Stimulated activated CD4-positive, alpha-beta T cell treated with anti-CD3 and anti-CD28 coated beads, Interleukin-2, amount 100 ng/mL, for 4 hours (primary cell): ENCODE results near the gene SAMD8.

Experiments used
- DNase-seq: peaks from one replicate; pipeline ENCODE4 v3.0.0-alpha.2; 2020; ENCODE audit warnings: low read depth

Gene SAMD8

DNA sequence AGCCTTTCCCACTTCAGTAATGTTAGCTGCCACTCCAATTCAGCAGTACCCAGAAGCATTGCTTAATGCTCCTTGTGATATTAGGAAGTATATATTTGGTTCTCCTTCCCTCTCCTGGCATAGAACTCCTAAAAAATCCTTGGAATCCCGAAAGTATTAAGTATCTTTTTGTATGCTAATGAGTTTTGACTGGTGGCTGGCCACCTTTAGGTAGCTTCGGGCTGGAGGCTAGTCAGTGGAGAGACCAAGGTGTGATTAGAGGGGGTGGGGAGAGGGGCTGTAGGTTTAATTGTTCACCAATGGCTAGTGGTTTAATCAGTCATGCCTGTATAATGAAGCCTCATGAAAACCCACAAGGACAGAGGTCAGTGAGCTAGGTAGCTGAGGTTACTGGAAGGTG, 112.1 kb downstream of the SAMD8 start:
- no peak for DNase-seq

DNA sequence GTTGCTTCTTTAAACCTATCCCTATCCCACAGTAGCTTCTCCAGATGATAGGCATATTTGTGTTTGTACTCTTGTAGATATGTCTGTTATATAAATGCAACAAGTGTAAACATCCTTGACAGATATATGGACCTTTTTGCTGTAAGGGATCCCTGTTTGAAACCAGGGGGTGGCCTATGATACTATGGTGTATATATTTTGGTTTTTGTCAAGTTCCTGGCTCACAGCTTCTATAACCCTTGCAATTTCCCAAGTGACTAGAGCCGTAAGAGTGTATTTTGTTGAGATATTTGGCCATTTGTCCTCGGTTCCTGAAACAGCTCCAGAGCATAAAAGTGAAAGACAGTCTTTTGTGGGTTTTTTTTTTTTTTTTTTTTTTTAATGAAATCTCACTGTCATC, 114.6 kb downstream of the SAMD8 start:
- no peak for DNase-seq

DNA sequence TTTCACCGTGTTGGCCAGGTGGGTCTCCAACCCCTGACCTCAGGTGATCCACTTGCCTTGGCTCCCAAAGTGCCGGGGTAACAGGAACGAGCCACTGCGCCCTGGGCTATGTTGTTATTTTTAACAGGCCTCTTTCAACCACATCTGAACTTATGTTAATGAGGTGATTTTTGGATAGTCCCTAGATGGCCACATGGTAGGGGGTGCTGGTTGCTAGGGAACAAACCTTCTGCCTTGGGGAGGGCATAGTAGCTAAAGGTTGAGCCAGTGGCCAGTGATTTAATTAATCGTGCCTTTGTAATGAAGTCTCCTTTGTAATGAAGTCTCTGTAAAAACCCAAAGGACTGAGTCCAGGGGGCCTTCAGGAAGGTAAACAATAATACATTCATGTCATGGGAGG, 115.2 kb downstream of the SAMD8 start:
- no peak for DNase-seq

DNA sequence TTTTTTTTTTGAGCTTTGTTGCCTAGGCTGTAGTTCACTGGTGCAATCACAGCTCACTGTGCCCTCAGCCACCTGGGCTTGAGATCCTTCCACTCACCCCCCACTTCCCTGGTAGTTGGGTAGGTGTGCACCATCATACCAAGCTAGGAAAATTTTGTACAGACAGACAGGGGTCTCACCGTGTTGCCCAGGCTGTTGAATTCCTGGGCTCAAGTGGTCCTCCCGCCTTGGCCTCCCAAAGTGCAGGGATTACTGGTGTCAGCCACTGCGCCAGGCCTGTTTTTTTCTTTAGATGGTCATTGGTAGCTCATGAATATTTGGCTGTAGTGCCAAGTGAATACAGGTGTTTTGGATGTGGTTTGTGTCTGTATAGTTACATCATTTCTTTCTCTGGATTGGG, 116.8 kb downstream of the SAMD8 start:
- DNase-seq, result no peak

DNA sequence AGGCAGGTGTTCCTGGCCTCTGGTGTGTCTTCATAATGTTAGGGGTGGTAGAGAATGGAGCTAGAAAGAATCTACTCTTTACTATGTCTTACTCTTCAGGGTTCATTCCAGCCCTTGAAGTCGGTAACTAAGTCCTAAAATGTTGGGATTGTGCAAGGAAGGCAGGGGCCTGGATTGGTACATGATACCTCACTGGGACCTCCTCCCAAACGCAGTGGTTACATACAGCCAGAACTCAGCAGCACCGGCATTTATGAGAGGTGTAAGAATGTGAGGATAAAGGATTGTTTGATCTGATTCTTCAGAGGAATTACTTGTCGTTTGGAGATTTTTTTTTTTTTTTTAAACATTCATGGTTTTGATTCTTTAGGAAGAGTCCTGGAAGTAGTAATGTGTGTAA, 117.4 kb downstream of the SAMD8 start:
- DNase-seq, result no peak

DNA sequence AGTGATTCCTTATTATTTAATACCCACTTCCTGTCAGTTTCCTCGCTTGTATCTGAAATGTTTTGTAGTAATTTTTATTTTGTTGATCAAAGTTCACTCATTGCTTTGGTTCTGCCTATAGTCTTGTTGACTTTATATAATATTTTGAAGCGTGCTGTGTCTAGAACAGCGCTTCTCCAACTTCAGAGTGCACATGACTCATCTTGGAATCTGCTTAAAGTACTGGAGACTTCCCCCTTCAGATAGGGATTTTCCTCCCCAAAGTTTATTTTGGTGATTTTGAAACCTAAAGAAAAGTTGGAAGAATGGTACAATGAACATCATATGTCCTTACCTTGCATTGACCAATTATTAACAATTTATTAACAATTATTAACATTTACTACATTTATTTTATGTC, 118.5 kb downstream of the SAMD8 start:
- DNase-seq, result no peak

DNA sequence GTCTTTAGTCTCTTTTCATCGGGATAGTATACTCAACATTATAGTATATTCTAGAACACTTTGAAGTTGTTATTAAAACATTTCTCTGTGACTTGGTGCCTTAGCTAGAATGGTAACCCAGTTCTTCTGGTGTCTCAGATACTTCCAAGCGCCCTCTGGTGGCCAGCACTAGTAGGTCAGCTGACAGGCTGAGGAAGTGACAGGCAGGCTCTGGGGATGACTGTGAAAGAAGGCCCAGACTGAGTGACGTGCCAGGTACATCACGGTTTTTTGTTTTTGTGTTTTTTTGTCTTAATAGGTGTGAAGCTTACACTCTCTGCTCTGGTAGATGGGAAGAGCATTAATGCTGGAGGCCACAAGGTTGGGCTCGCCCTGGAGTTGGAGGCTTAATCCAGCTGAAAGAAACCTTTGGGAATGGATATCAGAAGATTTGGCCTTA, 119.2 kb downstream of the SAMD8 start:
- peak; percentile 88 for DNase-seq
